ENCODE measurements around the gene ACP7. TPM values are rescaled to one million over a fixed set of nuclear protein-coding genes. Genes with fewer than 3 reads are reported as not detected.

ACP7 gene, protein sequence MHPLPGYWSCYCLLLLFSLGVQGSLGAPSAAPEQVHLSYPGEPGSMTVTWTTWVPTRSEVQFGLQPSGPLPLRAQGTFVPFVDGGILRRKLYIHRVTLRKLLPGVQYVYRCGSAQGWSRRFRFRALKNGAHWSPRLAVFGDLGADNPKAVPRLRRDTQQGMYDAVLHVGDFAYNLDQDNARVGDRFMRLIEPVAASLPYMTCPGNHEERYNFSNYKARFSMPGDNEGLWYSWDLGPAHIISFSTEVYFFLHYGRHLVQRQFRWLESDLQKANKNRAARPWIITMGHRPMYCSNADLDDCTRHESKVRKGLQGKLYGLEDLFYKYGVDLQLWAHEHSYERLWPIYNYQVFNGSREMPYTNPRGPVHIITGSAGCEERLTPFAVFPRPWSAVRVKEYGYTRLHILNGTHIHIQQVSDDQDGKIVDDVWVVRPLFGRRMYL
- 0.33 and 0.87 TPM in 2 replicates for total RNA-seq

DNA sequence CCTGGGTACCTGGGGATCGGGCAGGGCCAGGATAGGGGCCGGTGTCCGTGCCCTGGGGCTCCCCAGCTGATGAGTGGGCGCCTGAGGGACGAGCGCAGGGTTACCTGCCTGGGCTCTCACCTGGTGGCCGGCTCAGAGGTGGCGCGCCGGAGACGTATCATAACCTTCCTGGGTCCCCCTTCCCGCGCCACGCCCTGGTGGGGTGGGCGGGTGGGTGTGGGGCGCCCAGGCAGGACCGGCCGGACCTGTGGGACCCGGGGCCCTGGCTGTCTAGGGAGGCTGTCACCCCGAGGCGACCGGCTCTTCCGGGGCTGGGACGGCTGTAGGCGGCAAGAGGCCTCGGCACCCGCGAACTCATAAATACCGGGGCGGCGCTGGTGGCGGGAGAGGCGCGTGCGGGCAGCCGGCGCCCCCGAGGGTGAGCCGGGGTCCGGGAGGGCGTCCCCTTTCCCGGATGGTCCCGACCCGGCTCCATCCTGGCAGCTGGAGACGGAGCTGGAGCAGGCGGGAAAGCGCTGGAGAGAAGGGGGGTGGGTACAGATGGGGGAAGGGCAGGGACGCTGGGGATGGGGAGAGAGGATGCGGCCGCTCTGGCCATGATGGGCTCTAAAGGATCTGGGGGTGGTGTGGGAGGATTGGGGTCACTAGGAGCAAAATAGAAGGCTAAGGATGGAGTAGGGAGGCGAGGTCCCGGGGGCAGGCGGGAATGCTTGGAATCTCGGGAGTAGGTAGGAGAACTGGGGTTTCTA is at the start of gene ACP7:
TSS of gene ACP7 (plus strand) at position 386 of the 749 bp plus-strand sequence. CDS start 902 bp downstream, outside the sequence.

DNA sequence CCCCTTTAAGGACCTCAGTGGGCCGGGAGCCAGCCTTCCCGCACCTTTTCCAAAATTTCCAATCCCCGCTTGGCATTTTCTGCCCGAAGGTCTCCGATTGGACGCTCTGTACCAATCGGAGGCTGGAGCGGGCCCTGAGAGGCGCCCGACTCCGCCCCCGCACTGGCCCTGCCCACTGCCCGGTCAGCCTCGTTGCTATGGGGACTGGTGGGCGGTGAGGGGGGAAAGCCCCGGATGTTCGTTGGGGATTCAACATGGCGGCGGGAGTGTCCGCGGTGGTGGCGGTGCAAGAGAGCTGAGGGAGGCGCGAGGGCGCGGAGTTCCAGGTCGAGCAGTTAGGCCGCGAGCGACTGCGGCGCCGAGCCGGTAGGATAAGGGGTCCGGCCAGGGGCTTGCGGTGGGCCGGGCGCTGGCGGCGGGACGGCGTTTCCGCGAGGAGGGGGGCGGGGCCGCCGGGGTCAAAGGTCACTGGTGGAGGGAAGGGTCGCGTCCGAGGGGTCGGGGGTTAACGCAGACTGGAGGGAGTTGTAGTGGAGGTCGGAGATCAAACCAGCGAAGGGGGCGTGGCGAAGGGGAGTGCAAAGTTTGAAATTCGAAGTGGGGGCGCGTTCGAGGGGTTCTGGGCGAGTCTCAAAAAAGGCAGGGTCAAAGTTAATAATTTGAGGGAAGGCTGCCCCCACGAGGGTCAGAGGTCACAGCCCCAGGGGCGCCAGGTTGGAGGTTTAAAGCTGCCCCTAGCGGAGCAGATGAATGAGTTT is 41.6 kb downstream of the ACP7 start, which contains the start of gene PAK4:
TSS of gene PAK4 (plus strand) at position 233 of the 758 bp plus-strand sequence. CDS start 43,768 bp downstream, outside the sequence.

Other genes with a start within 250 kb of the ACP7 start
- gene HNRNPL, start 234.4 kb upstream of the ACP7 start, total RNA-seq: 279 and 457 TPM in 2 replicates
- gene RINL, start 206.1 kb upstream of the ACP7 start, total RNA-seq: 1.1 and 1.9 TPM in 2 replicates
- gene SIRT2, start 184.8 kb upstream of the ACP7 start, total RNA-seq: 35.4 and 54.4 TPM in 2 replicates
- gene NFKBIB, start 184.4 kb upstream of the ACP7 start, total RNA-seq: 11.2 and 11.7 TPM in 2 replicates
- gene CCER2, start 172.2 kb upstream of the ACP7 start, total RNA-seq: not detected in 2 replicates
- gene SARS2, start 153.6 kb upstream of the ACP7 start, total RNA-seq: 15.0 and 15.7 TPM in 2 replicates
- gene MRPS12, start 153.4 kb upstream of the ACP7 start, total RNA-seq: 31.9 and 41.2 TPM in 2 replicates
- gene FBXO17, start 108.6 kb upstream of the ACP7 start, total RNA-seq: 33.9 and 45.4 TPM in 2 replicates
- gene FBXO27, start 51.8 kb upstream of the ACP7 start, total RNA-seq: 1.3 and 3.4 TPM in 2 replicates
- gene PAK4, start 41.4 kb downstream of the ACP7 start, total RNA-seq: 11.6 and 14.0 TPM in 2 replicates
- not detected in 2 replicates for gene NCCRP1, start 112.6 kb downstream of the ACP7 start, total RNA-seq
- gene SYCN, start 119.9 kb downstream of the ACP7 start, total RNA-seq: not detected in 2 replicates
- not detected in 2 replicates for gene IFNL3, start 160.6 kb downstream of the ACP7 start, total RNA-seq
- not detected in 2 replicates for gene IFNL4, start 164.5 kb downstream of the ACP7 start, total RNA-seq
- not detected in 2 replicates for gene IFNL2, start 184.0 kb downstream of the ACP7 start, total RNA-seq
- gene IFNL1, start 212.0 kb downstream of the ACP7 start, total RNA-seq: not detected in 2 replicates
- 0.25 TPM in 1 of 2 replicates, not detected in the other for gene LRFN1, start 236.5 kb downstream of the ACP7 start, total RNA-seq